Measurements from ENCODE around the gene GTF3C1. TPM values are rescaled to one million over a fixed set of nuclear protein-coding genes. Genes with fewer than 3 reads are reported as not detected.

GTF3C1 gene
- total RNA-seq, 1 donor from 2014 or later, result 125 TPM

GRCh38 chr16:27500801-27501200 lies 48.9 kb downstream of the GTF3C1 start:
- peaks cover 24% of the 10 kb centered on the region for H3K36me3 Mint-ChIP-seq (ENCODE audit: low read depth)
- H3K4me1 Mint-ChIP-seq, result no peaks in the 10 kb centered on the region
- H3K27ac Mint-ChIP-seq (ENCODE audit: unreplicated experiment), result no peak overlapping the region
- TF ChIP-seq CTCF (conservative IDR thresholded peaks at IDR 0.05), result no peak
- DNase-seq (ENCODE audit: low read depth, low spot score), result no peak
- H3K27me3 Mint-ChIP-seq (ENCODE audit: low read depth), result no peaks in the 10 kb centered on the region
- no peak overlapping the region for H3K4me3 Mint-ChIP-seq
- no peaks in the 10 kb centered on the region for H3K9me3 Mint-ChIP-seq

GRCh38 chr16:27499659-27500055 lies 50.1 kb downstream of the GTF3C1 start:
- H3K9me3 Mint-ChIP-seq, result no peaks in the 10 kb centered on the region
- H3K4me1 Mint-ChIP-seq, result no peaks in the 10 kb centered on the region
- no peak for DNase-seq (ENCODE audit: low read depth, low spot score)
- H3K27me3 Mint-ChIP-seq (ENCODE audit: low read depth), result no peaks in the 10 kb centered on the region
- TF ChIP-seq CTCF (conservative IDR thresholded peaks at IDR 0.05), result no peak
- no peak overlapping the region for H3K4me3 Mint-ChIP-seq
- H3K36me3 Mint-ChIP-seq (ENCODE audit: low read depth), result peaks cover 26% of the 10 kb centered on the region
- no peak overlapping the region for H3K27ac Mint-ChIP-seq (ENCODE audit: unreplicated experiment)

- no peaks in the 10 kb centered on the region for H3K9me3 Mint-ChIP-seq
- peaks cover 30% of the 10 kb centered on the region for H3K36me3 Mint-ChIP-seq (ENCODE audit: low read depth)
- H3K27ac Mint-ChIP-seq (ENCODE audit: unreplicated experiment), result no peak overlapping the region
- H3K27me3 Mint-ChIP-seq (ENCODE audit: low read depth), result no peaks in the 10 kb centered on the region
- no peaks in the 10 kb centered on the region for H3K4me1 Mint-ChIP-seq
- DNase-seq (ENCODE audit: low read depth, low spot score), result no peak
- TF ChIP-seq CTCF (conservative IDR thresholded peaks at IDR 0.05), result no peak
- H3K4me3 Mint-ChIP-seq, result no peak overlapping the region
These were observed 50.6 kb downstream of the GTF3C1 start for GRCh38 chr16:27498916-27499658.

GRCh38 chr16:27498031-27498825 lies 51.5 kb downstream of the GTF3C1 start:
- H3K9me3 Mint-ChIP-seq, result no peaks in the 10 kb centered on the region
- H3K27ac Mint-ChIP-seq (ENCODE audit: unreplicated experiment), result peak overlapping the region; percentile 35
- DNase-seq (ENCODE audit: low read depth, low spot score), result no peak
- H3K4me1 Mint-ChIP-seq, result no peaks in the 10 kb centered on the region
- H3K4me3 Mint-ChIP-seq, result no peak overlapping the region
- H3K36me3 Mint-ChIP-seq (ENCODE audit: low read depth), result peaks cover 21% of the 10 kb centered on the region
- no peaks in the 10 kb centered on the region for H3K27me3 Mint-ChIP-seq (ENCODE audit: low read depth)
- TF ChIP-seq CTCF (conservative IDR thresholded peaks at IDR 0.05), result no peak

GRCh38 chr16:27495191-27495590 lies 54.5 kb downstream of the GTF3C1 start:
- Mint-ChIP-seq H3K36me3 (ENCODE audit: low read depth) (peaks cover 15% of the 10 kb centered on the region), H3K9me3 (no peaks in the 10 kb centered on the region), H3K27ac (ENCODE audit: unreplicated experiment) (no peak overlapping the region), H3K4me1 (no peaks in the 10 kb centered on the region), H3K4me3 (no peak overlapping the region), H3K27me3 (ENCODE audit: low read depth) (no peaks in the 10 kb centered on the region)
- TF ChIP-seq CTCF (conservative IDR thresholded peaks at IDR 0.05), result no peak
- DNase-seq (ENCODE audit: low read depth, low spot score), result no peak
